ENCODE results near the gene APC2.

GRCh38 chr19:1428738-1429391, 21.1 kb upstream of the APC2 start:
- no peak for TF ChIP-seq CTCF (conservative IDR thresholded peaks at IDR 0.05)
- no peak for TF ChIP-seq EZH2 (IDR thresholded peaks at IDR 0.05; ENCODE audit: low read depth)

Data from PC-9 (cell line).